ENCODE measurements around the gene NPLOC4.

NPLOC4 gene

DNA sequence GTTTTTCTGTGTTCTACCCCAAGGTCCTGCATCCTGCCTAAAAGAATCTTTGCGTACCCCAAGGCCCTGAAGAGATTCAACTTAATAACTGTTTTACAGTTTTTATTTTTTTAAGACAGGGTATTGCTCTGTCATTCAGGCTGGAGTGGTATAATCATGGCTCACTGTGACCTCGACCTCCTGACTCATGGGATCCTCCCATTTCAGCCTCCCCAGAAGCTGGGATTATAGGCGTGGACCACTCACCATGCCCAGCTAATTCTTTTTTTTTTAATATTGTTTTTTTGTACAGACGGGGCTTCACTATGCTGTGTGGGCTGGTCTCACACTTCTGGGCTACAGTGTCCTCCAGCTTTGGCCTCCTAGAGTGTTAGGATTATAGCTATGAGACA is 75.4 kb downstream of the NPLOC4 start:
- DNase-seq = no peak

DNA sequence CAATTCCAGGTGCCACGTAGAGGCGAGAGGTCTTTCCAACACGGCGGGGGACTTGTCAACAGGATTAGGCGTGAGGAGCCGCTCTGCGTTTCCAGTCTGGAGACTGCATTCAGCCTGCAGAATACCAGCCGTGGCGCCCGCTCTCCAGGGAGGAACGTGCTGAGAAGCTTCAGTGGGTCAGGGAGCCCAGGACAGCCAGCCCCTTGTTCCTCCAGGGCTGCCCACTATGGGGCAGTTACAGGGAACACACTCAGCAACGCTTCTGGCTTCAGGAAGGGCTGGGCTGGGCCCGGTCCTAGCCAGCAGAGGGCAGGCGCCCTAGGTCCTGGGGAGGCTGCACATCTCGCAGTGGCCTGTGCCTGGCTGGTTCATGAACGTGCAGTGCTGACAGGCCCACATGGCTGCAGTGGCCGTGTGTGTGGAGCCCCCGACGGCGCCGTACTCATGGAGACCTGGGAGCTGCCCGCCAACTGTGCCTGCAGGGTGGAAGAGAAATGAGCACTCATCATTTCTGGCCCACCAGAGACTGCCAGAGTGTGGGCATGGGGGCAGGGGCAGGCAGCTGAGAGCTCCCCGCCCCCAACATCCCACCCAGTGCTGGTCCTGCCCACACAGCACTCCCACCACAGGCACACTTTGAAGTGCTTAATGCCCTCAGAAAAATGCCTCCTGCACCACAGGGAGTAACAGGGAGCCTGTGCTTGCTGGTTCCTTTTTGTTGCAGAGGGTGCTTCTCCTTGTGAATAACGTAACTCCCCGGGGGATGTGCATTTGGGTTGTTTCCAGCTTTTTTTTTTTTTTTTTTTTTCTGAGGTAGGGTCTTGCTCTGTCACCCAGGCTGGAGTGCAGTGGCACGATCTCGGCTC is 77.7 kb downstream of the NPLOC4 start:
- no peak for DNase-seq

- no peak for DNase-seq
Observed at GRCh38 chr17:81558115-81558468, 78.8 kb downstream of the NPLOC4 start.

GRCh38 chr17:81557276-81558114 is 79.4 kb downstream of the NPLOC4 start:
- no peak for DNase-seq

- no peak for DNase-seq
Observed at GRCh38 chr17:81556863-81557262, 80.0 kb downstream of the NPLOC4 start.

DNA sequence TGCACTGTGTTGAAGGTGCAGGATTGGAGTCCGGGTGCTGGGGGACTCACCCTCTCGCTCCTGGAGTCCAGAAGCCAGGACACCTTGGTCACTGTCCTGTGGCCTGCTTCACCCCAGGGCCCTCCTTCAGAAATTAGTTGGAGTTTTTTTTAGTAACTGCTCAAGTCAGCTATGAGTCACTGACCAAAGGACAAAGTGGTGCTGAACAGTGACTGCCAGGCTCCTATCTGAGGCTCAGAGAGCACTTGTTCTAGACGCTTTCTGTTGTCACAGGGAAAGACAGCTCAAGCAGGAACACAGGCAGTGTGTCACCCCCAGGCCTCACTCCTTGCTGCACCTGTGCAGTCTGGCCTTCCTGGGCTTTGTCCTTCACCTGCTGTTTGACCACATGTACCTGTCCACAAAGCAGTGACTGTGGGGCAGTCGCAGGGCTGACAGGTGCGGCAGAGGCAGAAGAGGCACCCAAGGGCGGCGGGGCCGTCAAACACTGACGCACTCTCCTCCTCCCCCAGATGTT is 80.7 kb downstream of the NPLOC4 start:
- DNase-seq = no peak

GRCh38 chr17:81553616-81554181 is 83.2 kb downstream of the NPLOC4 start:
- DNase-seq = no peak

GRCh38 chr17:81553018-81553615 is 83.8 kb downstream of the NPLOC4 start:
- DNase-seq = peak; percentile 85

DNA sequence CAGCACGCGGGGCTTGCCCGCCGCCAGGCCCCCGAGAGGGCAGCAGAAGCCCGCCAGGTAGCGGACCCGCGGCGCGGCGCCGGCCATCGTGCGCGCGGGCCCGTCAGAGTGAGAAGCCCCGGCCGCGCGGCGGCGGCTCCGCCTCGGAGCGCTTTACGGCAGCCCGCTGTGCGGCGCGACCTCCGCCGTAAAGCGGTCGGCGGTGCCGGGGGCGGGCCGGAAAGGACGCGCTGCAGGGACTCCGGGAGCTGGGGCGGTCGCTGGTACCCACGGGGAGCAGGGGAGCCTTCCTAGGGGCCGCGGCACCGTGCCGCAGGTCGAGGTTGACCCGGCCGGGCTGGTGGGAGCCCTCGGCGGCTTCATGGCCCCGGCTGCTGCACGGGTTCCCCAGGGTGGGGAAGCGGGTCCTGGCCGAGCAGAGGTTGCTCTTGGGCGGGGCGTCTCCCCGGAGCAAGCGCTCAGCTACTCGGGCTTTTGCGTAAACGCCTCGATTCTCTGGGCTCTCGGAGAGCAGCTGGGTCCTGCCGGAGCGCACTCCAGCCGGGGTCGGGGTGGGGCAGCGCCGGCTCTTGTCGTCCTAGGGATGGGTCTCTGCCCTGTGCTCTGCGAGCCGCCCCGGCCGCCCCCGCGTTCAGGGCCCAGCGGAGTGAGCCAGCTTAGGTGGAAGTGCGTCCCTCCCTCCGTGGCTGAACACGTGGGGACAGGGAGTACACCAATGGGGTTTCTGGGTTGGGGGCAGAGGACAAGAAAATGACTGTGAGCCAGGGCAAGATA is 84.5 kb downstream of the NPLOC4 start, which contains the start of gene FAAP100:
Gene FAAP100, minus strand, starts transcription at position 110 of the 774 bp plus-strand sequence. Its CDS starts 23 bp downstream, at position 87.
- peak; percentile 89 for DNase-seq

DNA sequence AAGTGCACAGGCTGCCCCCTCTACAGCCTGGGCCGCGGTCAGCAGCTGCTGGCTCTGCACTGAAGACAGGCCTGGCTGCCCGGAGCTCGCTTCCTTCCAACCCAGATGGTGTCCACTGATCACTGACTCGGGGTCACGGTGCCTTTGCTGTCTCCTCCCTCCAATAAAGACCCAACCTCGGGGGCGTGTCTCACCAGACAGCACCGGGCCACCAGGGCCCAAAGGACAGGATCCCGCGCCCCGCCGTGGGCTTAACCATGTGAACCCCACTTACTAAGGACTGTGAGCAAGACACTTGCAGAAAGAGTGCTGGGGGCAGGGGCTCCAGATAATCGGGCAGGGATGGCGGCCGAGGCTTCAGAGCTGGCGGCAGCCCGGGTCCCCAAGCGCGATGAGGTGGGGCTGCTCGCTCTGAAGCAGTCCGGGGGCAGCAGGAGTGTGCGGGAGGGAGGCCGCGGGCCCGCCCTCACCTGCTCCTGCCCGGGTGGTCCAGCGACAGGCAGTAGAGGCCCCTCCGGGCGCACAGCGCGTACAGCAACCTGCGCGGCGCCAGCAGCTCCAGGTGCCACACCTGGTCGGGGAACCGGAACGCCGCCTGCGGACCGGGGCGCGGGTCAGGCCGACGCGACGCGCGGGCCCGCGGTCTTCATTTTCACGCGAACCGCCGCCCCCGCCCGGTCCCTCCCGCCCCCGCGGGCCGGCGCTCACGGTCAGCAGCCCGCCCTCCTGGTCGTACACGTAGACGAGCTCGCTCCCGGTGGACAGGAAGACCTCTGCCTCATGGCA is 85.3 kb downstream of the NPLOC4 start:
- no peak for DNase-seq

- no peak for DNase-seq
Observed at GRCh38 chr17:81550830-81551457, 86.0 kb downstream of the NPLOC4 start.

GRCh38 chr17:81550285-81550684 is 86.6 kb downstream of the NPLOC4 start:
- DNase-seq = no peak

GRCh38 chr17:81549826-81550225 is 87.1 kb downstream of the NPLOC4 start:
- DNase-seq = no peak

- no peak for DNase-seq
Observed at GRCh38 chr17:81549031-81549557, 87.8 kb downstream of the NPLOC4 start.

GRCh38 chr17:81547614-81547982 is 89.3 kb downstream of the NPLOC4 start:
- no peak for DNase-seq

GRCh38 chr17:81546906-81547613 is 89.9 kb downstream of the NPLOC4 start:
- DNase-seq = no peak

DNA sequence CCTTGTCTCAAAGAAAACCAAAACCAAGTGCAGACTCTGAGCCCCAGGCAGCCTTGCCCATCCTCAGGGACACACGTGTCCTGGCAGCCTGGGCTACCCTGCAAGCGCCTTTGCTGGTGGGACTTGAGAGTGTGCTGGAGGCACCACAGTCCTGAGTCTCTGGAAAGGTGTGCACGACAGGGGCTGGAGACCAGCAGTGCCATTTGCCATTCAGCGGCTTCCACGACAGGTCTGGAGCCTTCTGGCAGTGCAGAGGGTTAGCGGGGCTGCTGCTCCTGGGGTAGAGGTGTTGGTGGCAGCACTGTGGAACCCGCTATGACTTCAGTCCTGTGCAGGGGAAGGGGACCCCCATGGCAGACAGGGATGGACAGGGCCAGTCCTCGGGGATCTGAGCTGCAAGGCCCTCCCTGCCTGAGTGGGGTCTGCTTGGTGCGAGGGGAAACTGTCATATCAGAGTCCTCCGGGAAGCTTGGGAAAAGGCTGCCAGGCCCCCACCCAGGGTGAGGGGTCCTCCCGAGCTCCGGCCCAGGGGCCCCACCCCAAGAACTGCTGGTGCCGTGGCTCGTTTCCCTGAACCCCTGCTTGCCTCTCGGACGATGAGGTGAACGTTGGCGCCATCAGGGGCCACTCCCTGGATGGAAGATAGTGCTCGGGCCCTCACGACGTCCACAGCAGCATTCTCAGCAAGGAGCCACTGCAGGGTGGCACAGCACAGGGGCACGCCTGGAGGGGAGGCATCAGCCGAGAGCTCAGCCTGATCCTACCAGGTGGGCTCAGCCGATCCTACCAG is 91.6 kb downstream of the NPLOC4 start:
- no peak for DNase-seq

DNA sequence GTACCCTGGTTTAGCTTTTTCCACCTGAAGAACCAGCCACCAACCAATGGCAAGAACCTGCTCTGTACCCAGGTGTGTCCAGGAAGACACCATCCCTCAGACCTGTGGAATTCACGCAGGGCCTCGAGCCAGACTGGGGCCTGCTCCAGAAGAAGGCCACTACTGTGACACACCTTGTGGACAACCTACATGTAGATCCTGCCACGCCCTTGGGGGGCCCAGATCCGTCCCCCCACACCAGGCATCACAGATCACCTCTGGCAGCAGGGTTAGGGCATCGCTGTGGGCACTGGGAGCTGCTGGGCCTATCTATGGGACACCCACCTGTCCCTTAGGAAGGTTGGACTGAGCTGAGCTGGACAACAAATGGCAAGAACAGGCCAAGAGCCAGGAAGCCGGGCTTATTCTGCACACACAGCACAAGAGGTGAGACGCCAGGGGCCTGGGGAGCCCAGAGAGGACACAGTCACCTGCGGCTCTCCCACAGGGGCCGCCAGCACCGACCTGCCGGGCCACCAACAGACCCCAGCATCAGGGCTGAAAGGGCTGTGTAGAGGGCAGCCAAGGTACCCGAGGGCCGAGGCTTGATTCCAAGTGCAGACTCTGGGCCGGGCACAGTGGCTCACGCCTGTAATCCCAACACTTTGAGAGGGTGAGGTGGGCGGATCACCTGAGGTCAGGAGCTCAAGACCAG is 92.5 kb downstream of the NPLOC4 start:
- no peak for DNase-seq

Measured in activated CD4-positive, alpha-beta T cell treated with anti-CD3 and anti-CD28 coated beads, Interleukin-2, Interleukin-6, amounts not matched to agents 100 ng/mL and 50 ng/mL, durations not matched to agents 16 hours and 8 hours (primary cell).